Activated CD4-positive, CD25-positive, alpha-beta regulatory T cell treated with anti-CD3 and anti-CD28 coated beads, Interleukin-2, amount 50 U/mL, for 24 hours (primary cell): ENCODE results near the gene HHEX.
A peak's percentile ranks its signal among the peaks of the same experiment; 100 is the strongest.

Experiments used
- ATAC-seq, 2 donors: fragments of 150-1000 bp; cut with Tn5 transposase; one replicate each; pipeline ENCODE4 v1.10.0; 2021; ENCODE audit warnings: mild to moderate bottlenecking in 1 of 2, moderate library complexity in 1 of 2

HHEX gene

DNA sequence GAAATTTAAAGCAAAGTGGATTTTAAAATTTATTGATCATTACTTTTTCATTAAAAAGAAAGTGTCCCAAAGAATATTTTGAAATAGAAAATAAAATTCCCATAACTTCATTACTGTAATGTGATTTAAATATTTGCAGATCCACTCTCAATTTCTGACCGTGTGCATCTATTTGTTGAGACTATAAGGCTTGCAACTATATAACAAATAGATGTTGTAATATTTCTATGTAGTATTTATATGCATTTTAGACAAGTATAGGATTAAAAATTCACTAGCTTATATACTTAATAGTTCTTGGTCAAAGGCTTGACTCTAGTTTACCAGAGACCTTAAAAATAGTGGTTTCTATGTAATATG is 3.8 kb downstream of the HHEX start:
- no peak for ATAC-seq

DNA sequence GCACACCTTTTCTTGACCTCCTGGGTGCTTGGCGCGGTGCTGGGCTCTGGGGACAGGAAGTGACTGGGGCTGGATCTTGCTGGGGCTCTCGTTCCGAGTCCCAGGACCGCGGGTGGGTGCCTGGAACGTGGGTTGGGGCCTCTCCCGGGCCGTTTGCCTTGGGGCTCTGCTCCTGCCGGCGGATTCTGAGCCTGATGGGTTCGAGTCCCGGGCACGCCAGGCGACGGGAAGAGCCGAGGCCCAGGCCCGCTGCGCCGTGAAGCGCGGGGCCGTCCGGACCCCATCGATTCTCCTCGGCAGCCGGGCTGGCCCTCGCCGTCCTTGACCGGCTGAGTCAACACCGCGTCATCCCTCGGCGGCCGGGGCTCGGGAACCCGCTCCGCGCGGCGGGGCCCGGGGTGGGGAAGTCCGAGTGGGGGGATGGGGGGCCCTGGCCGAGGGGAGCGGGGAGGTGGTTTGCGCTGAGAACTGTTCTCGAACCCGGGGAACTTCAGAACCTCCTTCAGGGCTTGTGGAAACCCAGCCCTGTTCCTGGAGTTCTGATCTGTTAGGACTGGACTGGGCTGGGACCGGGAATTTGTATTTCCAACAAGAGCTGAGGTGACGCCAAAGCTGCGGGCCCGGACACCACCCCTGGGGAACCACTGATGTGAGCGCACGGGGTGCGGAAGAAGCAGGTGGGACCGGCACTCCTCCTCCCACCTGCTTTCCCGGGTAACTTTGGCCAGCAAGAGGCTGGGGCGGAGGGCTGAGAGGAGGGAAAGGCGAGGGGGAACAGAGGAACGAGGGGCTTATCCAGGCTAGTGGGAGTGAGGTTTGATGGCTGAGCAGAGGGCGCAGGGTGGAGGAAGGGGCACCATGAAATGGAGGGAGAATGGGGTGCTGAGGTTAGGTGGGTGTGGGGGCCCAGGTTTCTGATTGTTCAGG is 6.2 kb downstream of the HHEX start:
- ATAC-seq = no peak

DNA sequence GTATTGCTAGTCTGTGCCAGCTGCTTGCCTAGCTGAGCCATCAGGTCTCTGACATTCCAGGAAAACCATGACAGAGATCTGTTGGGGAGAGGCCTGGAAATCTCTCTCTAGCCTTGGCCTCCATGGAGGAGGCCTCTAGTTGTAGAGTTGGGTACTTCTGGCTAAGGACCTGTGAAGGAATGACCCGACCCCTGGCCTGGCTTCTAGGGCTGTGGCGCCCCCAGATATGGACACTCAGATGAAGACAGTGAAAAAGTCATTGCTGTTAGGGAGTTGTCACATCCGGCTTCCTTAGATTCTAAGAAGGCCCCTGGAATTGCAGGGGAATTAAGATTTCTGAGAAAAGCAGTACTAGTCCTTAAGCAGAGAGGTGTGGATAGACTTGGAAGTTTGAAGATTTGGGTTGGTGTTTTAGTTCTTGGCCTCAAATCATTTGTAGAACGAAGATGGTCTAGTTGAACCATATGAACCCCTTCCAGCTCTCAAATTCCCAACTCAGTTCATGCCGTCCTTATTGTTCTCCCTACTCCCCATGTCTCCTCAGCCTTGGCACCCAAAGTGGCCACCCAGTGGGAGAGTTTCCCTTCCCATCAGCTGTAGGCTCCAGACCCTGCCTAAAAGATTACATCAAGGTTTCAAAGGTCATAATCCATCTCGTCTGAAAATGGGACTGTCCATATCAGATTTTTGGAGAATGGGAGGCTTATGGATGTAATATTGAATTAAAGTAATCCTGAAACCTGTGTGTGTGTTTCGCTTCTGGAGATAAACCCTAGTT is 7.0 kb downstream of the HHEX start:
- no peak for ATAC-seq

DNA sequence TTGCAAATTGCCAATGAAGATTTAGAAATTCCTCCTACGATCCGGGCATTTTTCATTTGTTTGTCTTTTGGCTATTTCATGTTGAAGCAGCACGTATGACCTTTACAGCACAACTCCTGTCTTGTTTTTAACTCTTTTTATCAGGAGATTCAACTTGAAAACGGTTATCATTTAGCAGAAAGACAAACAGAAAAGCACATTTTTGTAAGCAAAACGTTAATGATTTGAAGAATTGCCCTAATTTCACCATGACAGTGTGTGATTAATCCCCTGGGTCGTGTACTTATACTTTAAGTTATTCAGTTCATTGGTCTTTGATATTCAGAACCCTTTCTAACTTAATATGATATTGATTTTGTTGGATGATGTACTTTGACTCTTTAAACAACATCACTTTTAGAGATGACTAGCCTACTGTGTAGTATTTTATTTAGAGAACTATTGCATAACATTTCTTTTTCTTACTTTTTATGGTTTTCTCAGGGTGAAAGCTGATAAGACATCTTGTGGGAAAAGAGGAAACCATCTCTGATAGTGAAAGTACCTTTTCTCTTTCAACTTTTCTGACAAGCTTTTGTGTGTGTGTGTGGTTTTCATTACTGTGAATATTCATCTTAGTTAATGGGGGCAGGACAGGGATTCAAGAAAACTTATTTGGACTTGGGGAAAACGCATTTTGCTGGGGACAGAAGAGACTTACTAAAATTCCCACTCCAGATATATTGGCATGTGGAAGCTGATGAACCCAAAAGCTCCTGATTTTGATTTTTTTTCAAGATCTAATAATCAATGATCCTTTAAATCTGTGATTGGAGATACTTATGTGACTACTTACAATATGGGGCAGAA is 8.1 kb downstream of the HHEX start:
- no peak for ATAC-seq

DNA sequence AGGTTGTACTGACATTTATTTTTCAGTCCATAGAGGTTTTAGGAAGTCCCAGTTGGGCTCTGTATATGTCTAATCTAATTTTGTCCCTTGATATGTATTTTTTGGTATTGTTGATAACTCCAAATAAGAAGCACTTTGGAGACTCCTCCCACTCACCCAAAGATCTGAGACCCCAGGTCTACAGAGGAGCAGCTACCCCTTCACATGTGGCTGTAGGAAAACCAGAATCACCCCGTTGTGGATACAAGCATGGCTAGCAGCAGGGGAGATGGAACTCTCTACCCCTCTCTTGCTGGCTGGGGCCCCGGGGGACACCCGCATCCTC is 9.4 kb downstream of the HHEX start:
- peak in 1 of 2 donors; percentile 43 for ATAC-seq

DNA sequence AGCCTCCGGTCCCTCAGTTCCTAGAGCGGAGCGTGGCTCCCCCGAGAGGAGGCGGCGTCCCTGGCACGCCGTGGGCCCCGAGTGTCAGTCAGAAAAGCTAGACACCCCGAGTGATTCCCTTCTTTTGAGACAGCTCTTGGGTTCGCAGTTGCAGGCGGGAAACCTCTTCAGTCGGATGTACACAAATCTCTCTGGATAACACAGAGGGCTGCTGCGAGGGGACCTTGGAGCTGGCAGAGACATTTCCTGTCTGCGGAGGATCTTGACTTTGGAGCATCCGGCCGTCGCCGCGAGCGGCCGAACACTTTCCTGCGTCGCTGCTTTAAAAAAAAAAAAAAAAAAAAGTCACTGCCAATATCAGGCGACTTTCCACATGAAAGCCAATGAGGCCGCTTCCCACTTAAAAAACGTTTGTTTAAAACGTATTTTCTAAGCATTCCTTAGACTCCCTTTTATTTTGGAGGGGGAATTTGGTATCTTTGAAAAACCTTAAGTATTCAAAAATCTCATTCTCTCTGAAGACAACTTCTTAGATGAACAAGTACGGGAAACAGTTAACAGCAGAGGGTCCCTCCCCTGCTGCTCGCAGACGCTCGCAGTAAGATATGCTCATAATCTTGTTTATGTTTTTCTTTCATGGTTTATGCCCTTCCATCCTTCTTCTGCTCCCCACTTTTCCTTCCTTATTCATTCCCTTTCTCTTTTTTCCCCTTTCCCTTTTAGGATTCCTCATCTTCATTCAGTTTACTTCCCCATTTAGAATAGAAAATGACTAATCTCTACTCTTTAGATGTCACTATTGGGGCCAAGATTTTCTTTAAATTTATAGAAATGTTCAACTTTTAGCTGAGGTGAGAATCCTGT is 10.0 kb downstream of the HHEX start:
- ATAC-seq = peak in 1 of 2 donors; percentile 53

DNA sequence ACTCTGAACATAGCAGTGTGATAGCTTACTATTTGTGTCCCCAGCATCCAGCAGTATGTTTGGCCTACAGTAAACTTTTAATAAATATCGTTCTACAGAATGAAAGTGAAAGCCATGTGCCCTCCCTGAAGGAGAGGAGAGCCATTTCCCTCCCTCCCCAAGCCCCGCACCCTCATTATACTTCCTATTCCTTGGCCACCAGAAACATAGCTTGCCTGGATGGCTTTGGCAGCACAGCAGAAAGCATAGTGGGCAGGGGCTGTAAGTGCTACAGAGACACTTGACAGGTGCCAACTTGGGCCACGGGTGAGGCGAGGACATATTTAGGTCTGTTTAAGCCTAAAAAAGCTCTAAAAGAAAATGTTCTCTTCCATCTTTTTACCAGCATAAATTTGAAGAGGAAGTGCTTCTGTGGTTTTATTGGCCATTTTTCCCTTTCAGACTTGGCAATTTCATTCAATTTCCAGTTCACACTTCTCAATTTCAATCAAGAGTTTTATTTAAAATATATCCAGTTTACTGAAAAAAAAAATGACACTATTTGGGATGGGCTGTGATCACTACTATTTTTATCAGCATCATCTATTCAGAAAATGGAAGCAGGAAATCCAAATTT is 12.7 kb downstream of the HHEX start:
- no peak for ATAC-seq

DNA sequence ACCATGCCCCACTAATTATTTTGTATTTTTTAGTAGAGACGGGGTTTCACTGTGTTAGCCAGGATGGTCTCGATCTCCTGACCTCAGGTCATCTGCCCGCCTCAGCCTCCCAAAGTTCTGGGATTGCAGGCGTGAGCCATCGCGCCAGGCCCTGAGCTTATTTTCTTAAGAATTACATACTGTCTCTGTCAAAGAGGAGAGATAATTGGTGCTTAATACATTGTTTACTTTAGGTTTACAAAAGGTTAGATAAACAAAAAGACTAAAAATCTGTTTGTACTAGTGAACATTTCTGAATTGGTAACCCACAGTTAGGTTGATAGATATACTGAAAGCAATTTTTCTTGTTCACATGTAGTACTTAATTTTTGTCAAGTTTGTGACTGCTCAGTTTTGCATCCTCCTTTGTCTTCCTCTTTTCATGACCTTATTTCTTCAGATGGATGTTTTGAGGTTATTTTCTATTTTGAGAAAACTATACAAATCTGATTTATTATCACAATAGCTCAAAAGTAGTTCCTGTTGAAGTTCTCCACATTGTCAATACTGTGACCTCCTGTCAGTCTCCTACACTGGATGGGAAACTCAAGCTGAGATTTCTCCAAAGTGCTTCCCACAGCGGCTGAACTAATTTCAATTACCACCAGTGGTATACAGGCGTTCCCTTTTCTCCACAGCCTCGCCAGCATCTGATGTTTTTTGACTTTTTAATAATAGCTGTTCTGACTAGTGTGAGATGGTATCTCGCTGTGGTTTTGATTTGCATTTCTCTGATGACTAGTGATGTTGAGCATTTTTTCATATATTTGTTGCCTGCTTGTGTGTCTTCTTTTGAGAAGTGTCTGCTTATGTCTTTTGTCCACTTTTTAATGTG is 22.5 kb downstream of the HHEX start:
- peak; percentile 36 to 64 for ATAC-seq

DNA sequence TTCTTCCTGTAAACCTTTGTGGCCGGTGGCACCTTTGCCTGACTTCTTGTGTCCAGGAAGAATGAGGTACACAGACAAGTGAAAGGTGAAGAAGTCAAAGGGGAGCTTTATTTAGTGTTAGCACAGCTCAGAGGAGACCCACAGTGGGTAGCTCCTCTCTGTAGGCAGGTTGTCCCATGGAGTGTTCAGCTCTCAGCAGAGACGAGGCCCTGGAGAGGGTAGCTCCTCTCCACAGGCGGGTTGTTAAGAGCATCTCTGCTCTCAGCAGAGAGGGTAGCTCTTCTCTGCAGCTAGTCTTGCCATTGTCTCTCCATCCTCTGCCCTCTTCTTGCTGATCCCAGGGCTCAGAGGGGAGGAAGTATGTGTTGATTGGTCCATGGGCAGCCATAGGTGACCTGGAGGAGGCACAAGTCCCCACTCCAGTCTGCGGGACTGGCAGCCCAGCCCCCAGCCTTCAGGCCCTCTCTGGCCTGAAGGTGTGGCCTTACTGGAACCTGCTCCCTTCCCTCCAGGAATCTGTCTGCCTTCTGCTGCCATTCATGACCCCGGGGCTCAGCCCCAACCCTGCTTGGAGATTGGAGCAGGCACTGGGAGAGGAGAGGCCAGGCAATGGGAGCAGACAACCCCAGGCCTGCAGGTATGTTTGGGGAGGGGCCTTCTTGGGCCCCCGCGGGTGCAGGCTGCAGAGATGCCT is 24.5 kb downstream of the HHEX start:
- ATAC-seq = no peak

DNA sequence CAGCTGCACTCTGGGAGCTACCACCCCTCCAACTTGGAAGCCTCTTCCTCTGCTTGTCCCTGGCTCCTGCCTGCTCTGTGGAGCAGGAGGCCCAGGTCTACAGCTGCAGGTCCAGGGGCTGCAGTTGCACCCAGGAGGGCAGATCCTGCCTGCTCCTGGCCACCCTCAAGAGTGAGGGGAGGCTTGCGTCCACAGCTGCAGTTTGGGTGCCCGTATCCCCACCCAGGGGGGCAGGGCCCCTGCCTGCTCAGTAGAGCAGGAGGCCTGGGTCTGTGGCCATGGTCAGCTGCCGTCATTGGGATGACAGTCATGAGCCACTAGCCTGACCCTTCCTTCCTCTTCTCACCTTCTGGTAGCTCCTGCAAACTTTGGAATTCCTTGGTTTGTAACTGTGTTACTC is 25.1 kb downstream of the HHEX start:
- ATAC-seq = no peak

DNA sequence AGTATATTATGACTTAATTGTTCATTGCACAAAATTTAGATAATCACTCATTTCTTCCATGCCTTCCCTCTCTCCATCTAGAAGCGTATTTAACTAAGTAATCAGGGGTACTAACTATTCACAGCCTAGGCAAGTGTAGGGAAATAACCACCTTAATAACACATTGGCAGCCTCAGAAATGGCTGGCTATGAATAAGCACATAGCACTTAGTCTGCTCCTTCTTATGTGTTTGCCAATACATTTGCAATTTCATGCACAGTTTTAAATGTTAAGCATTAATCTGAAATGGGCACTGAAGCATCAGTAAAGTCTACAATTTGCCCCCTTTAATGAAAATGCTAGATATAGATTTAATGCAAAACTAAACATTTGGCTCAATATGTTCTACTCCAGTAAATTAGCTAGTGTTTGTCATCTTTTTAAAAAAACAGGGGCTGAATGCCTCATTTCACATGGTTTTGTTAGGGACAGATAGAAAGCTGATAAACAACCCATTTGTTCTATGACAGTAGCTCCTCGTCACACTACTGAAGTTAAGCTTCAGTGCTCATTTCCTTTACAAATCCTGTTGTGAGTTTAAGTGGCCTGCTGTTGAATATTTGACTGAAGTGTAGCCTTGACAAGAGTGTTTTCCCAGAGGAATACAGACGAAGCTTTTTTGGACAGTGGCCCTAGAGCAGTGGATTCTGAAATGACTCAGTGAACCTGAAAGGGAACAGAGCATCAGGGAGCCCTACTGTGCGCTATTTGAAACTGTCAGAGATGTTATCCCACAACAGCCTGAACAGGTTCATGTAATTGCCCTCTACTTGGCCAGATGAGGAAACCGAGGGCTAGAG is 30.5 kb downstream of the HHEX start:
- ATAC-seq = no peak

DNA sequence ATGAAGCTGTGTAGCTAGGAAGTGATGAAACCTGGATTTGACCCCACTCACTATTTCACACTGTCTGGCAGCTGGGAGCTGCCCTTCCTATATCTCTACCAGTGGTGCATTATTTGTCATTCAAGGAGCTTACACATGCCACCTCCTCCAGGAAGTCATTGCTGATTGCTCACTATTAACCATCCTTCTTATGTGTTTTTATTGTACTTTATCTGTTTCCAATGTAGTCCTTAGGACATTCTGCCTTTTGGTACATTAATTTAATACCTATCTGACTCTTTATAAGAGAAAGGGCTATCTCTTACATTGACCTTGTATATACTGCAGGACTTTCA is 31.0 kb downstream of the HHEX start:
- ATAC-seq = no peak

DNA sequence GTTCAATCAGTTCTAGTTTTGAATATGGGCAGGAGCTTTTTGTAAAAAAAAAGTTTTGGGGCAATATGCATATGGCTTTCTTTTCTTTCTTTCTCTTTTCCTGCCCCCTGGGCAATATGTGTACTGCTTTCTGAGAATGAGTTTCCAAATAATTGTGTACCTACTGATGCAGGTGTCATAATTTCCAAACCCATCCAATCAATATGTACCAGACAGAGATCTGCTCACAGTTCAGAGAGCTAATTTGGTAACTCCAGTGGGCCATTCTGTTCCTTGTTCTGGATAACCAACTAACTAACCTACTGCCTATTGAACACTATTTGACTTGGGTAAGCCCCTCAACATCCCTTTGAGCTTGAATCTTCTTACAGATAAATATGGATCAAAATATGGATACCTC is 32.6 kb downstream of the HHEX start:
- ATAC-seq = no peak

DNA sequence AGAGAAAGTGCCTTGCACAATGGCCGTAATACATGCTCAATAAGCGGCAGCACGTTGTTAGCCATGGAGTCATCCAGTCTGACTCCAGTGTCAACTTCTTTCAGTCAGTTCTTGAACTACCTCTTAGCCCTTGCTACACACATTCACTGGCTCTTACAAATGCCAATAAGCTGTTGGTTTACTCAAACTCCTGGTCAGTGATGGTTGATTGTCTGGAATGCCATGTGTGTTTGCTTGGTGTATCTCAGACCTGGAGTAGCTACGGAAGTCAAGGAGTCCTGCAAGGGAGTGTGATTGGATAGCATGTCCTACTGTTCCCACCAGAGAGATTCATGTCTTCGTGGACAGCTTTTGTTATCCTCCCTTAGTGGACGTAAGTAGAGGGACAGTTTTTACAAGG is 37.4 kb downstream of the HHEX start:
- ATAC-seq = no peak

DNA sequence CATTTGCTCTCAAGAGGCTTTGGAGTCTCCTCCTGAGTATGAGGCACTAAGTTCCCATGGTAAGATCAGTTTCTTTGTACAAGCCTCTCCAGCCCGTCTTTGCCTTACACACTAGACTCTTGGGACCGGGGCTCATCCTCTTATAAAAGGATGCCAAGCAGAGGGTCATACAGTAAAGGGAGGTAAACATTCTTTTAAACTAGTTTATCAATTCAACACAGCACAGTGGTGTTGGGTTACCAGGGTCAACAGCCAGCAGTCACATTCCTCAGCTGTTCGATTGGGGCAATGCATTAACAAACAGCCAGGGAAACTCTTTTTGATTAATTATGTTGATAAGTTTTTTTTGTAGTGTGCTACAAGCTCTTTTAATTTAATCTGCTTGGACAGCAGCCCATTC is 37.8 kb downstream of the HHEX start:
- ATAC-seq = no peak

DNA sequence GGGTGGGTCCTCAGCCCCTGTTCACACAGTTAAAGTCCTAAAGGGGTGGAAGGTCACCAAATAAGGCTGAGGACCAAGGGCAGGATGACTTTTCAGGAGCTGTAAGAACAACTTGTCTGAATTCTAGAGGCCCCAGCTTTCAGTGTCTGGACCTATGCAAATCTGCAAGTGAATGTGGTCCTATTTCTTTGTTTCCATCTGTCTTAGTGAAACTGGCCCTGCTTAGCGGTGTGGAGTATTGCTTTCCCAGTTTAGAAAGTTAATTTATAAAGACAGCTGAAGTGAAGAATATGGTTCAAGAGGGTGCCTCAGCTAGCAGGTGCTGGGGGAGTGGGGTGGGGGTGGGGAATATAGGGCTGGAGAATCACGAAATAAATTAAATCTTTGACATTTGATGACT is 40.1 kb downstream of the HHEX start:
- no peak for ATAC-seq

DNA sequence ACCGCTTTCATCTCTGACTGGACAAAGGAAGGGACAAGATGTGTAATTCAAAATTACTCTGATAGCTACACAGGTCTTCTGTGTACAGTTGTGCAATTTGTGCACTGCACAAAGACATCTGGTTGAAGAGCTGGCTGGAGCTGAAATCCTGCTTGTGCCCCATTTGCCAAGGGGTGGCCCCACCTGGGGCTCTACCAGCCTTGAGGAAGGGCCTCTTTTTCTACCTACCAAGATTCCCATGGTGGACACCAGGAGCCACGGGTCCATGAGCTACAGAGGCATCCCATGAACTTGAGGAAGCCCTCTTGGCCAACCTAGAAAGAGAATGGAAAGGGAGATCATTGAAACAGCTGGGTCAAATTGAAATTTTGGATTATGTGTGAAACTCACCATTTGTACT is 43.2 kb downstream of the HHEX start:
- no peak for ATAC-seq

DNA sequence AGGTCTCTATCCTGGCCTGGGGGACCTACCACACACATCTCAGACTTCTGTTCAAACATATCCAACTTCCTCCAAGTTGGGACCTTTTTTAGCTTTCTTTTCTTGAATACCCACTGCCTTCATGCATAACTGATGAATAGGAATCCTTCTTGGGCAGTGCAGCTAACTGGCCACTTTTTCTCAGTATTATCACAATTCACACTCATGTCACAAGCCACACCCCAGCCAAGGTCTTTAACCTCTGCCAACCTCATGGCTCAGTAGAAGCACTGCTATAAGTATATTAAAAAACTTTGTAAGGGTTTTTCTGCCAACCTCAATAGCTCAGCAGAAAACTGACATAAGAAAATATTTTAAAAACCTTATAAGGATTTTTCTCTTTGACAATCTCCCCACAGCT is 44.5 kb downstream of the HHEX start:
- no peak for ATAC-seq

DNA sequence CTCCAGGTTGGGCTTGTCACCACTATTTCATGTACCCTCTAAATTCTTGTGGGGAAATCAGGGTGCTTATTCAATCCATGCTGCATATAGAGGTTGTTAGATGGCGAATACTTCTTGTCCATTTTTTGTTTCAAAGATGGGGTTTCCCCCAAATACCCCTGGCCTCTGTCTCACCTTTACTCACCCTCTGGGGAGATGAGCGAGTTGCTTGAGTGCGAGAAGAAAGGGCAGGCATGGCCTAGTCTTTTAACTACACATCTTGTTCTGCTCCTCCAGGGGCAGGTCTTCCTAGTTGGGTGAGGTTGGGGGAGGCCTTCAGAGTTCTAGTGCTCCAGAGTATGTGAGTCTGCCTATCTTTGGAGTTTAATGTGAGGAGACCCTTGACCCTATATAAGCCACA is 46.2 kb downstream of the HHEX start:
- no peak for ATAC-seq
